ENCODE results near the gene ZNF26.

DNA sequence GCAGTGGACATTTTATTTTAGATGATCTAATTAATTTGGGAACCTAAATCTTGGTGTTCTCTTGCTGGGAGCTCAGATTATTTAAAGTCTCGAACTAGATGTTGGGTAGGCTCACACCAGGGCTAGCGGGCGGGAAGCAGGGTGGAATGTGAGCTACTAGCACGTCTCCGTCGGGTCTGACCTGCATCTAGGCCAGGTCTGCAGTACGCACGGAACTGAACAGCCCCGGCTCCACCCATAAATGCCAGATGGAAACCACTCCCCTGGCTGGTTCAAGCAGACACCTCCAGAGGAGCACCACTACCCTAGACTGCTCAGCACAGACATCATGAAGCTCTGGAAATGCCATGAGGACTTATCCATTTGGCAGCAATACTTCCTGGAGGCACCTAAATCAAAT is 40.4 kb upstream of the ZNF26 start:
- TF ChIP-seq POLR2AphosphoS5 (IDR thresholded peaks at IDR 0.05) = no peak
- TF ChIP-seq, protein P1, sequence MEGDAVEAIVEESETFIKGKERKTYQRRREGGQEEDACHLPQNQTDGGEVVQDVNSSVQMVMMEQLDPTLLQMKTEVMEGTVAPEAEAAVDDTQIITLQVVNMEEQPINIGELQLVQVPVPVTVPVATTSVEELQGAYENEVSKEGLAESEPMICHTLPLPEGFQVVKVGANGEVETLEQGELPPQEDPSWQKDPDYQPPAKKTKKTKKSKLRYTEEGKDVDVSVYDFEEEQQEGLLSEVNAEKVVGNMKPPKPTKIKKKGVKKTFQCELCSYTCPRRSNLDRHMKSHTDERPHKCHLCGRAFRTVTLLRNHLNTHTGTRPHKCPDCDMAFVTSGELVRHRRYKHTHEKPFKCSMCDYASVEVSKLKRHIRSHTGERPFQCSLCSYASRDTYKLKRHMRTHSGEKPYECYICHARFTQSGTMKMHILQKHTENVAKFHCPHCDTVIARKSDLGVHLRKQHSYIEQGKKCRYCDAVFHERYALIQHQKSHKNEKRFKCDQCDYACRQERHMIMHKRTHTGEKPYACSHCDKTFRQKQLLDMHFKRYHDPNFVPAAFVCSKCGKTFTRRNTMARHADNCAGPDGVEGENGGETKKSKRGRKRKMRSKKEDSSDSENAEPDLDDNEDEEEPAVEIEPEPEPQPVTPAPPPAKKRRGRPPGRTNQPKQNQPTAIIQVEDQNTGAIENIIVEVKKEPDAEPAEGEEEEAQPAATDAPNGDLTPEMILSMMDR (IDR thresholded peaks at IDR 0.05) = no peak
- no peak for TF ChIP-seq POLR2A (IDR thresholded peaks at IDR 0.05)
